22Rv1 (cell line): ENCODE results near the gene STX10.

Source experiments
- ZFX ChIP-seq: fragments of 450-650 bp; IDR thresholded peaks from 2 replicates; pipeline ENCODE4 v1.6.1; 2017; ENCODE audit warnings: antibody characterized with exemption, borderline replicate concordance
- TF ChIP-seq, protein P1 (sequence below): fragments of 450-650 bp; IDR thresholded peaks from 2 replicates; pipeline ENCODE4 v1.5.1; 2017; ENCODE audit warnings: mild to moderate bottlenecking

DNA sequence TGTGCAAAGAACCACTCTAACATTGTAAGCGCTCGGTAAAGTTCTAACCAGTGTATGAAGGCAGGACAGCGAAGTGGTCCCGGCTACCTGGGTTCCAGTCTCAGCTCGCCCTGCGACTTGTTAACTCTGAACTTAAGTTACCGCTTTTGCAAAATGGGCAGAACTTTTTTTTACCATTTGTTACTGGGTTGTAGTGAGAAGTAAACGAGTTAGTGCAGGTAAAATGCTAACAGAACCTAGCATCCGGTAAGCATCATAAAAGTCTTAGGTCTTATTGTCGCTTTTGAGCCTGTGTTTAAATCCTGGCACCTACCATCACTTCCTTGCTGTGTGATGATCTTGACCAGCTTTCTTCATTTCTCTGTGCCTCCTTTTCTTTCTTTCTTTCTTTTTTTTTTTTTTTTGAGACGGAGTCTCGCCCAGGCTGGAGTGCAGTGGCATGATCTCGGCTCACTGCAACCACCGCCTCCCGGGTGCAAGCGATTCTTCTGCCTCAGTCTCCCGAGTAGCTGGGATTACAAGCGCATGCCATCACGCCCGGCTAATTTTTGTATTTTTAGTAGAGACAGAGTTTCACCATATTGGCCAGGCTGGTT is 32.9 kb downstream of the STX10 start:
- TF ChIP-seq, protein P1, sequence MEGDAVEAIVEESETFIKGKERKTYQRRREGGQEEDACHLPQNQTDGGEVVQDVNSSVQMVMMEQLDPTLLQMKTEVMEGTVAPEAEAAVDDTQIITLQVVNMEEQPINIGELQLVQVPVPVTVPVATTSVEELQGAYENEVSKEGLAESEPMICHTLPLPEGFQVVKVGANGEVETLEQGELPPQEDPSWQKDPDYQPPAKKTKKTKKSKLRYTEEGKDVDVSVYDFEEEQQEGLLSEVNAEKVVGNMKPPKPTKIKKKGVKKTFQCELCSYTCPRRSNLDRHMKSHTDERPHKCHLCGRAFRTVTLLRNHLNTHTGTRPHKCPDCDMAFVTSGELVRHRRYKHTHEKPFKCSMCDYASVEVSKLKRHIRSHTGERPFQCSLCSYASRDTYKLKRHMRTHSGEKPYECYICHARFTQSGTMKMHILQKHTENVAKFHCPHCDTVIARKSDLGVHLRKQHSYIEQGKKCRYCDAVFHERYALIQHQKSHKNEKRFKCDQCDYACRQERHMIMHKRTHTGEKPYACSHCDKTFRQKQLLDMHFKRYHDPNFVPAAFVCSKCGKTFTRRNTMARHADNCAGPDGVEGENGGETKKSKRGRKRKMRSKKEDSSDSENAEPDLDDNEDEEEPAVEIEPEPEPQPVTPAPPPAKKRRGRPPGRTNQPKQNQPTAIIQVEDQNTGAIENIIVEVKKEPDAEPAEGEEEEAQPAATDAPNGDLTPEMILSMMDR = no peak
- no peak for TF ChIP-seq ZFX
